Retinal pigment epithelial cell (primary cell): ENCODE data around the gene PSMD11.
A peak's percentile ranks its signal among the peaks of the same experiment; 100 is the strongest.

ENCODE experiments used
- DNase-seq: peaks from one replicate; pipeline ENCODE4 v3.0.0-alpha.2; 2010; ENCODE audit warnings: low read depth
- H3K4me3 ChIP-seq: 2 replicates; pipeline ENCODE4 v1.5.1; 2011; ENCODE audit warnings: mild to moderate bottlenecking, low read length, control low read depth, moderate library complexity
- TF ChIP-seq, protein P1 (sequence below): conservative IDR thresholded peaks from 2 replicates; pipeline ENCODE4 v1.5.1; 2011; ENCODE audit warnings: low read depth, low read length, control low read depth, inconsistent platforms

Gene PSMD11

GRCh38 chr17:32485261-32486110 is 41.2 kb downstream of the PSMD11 start:
- peak overlapping the region; percentile 40 for H3K4me3 ChIP-seq
- no peak for DNase-seq
- TF ChIP-seq, protein P1, sequence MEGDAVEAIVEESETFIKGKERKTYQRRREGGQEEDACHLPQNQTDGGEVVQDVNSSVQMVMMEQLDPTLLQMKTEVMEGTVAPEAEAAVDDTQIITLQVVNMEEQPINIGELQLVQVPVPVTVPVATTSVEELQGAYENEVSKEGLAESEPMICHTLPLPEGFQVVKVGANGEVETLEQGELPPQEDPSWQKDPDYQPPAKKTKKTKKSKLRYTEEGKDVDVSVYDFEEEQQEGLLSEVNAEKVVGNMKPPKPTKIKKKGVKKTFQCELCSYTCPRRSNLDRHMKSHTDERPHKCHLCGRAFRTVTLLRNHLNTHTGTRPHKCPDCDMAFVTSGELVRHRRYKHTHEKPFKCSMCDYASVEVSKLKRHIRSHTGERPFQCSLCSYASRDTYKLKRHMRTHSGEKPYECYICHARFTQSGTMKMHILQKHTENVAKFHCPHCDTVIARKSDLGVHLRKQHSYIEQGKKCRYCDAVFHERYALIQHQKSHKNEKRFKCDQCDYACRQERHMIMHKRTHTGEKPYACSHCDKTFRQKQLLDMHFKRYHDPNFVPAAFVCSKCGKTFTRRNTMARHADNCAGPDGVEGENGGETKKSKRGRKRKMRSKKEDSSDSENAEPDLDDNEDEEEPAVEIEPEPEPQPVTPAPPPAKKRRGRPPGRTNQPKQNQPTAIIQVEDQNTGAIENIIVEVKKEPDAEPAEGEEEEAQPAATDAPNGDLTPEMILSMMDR = no peak

GRCh38 chr17:32486111-32486700 is 41.9 kb downstream of the PSMD11 start:
- H3K4me3 ChIP-seq = peak overlapping the region; percentile 40
- TF ChIP-seq, protein P1 = no peak
- DNase-seq = no peak

DNA sequence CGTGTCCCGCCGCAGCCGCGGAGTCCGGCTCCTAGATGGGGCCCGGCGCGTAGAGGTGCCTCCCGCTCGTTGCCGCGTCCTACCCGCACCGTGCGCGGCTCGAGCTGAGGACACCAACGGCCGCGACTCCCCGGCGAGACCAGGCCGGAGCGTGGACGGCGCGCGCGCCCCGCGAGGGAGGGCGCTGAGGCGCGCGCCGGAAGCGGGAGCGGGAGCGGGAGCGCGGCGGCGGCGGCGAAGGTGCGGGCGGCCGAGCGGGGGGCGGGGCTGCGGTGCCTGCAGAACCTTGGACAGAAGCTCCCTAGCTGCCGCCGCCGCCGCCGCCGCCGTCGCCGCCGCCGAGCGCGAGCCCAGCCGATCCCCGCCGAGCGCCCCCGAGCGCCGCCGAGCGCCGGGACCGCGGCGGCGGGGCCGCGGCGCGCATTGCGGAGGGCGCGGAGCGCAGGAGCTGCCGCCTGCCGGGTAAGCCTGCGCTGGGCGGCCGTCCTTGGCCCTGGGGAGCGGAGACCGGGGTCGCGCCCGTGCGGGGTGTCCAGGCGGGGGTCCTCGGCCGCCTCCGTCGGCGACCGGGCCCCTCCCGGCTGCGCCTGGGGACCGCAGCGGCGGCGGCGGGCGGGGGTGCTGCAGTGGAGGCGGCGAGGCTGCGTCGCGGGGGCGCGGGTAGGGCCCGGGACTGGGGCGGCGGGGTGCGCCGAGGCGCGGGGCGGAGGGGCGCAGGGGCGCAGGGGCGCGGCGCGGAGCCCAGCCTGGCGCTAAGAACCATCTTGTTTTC is 42.6 kb downstream of the PSMD11 start, which contains the start of gene CDK5R1:
Gene CDK5R1, plus strand, starts transcription at position 293 of the 772 bp plus-strand sequence. CDS start 628 bp downstream, outside the sequence.
- TF ChIP-seq, protein P1 = no peak
- DNase-seq = no peak
- peak within 1 kb of the TSS; percentile 60 for H3K4me3 ChIP-seq

DNA sequence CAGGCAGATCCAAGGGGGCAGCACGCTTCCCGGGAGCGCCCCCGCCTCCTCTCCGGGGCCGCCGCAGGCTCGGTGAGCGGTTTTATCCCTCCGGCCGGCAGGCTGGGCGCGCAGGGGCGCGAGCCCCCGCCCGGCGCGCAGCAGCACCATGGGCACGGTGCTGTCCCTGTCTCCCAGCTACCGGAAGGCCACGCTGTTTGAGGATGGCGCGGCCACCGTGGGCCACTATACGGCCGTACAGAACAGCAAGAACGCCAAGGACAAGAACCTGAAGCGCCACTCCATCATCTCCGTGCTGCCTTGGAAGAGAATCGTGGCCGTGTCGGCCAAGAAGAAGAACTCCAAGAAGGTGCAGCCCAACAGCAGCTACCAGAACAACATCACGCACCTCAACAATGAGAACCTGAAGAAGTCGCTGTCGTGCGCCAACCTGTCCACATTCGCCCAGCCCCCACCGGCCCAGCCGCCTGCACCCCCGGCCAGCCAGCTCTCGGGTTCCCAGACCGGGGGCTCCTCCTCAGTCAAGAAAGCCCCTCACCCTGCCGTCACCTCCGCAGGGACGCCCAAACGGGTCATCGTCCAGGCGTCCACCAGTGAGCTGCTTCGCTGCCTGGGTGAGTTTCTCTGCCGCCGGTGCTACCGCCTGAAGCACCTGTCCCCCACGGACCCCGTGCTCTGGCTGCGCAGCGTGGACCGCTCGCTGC is 43.3 kb downstream of the PSMD11 start:
- H3K4me3 ChIP-seq = peak overlapping the region; percentile 60
- DNase-seq = no peak
- TF ChIP-seq, protein P1 = no peak

GRCh38 chr17:32488177-32488542 is 43.9 kb downstream of the PSMD11 start:
- DNase-seq = no peak
- peak overlapping the region; percentile 60 for H3K4me3 ChIP-seq
- TF ChIP-seq, protein P1 = no peak

DNA sequence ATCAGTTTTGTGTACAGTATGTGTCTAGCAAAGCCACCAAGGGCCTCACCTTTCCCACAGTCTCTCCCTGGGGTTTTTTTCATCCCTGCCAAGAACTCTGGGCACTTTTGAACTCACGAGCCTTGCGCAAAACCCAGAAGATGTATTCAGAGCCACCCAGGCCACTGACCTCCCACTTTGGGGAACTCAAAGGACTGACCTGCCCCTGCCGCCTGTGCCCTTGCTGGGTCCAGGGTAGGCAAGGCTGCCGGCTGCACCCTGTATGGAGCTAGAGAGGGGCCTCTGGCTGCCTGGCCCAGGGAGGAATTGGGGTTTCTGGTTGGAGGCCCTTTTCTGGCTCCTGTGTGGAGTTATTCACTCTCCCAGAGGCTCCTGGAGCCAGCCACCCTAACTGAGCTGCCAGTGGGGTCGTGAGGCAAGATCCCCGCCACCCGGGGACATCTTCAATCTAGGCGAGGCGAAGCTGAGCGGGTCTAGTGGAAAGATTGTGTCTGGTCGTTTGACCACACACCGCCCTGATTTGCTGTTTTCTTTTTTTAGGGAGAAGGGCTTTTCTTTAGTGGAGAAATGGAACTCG is 44.4 kb downstream of the PSMD11 start:
- no peak overlapping the region for H3K4me3 ChIP-seq
- DNase-seq = no peak
- TF ChIP-seq, protein P1 = no peak
